Measurements from ENCODE around the gene BBS4.

- TF ChIP-seq, protein P1, sequence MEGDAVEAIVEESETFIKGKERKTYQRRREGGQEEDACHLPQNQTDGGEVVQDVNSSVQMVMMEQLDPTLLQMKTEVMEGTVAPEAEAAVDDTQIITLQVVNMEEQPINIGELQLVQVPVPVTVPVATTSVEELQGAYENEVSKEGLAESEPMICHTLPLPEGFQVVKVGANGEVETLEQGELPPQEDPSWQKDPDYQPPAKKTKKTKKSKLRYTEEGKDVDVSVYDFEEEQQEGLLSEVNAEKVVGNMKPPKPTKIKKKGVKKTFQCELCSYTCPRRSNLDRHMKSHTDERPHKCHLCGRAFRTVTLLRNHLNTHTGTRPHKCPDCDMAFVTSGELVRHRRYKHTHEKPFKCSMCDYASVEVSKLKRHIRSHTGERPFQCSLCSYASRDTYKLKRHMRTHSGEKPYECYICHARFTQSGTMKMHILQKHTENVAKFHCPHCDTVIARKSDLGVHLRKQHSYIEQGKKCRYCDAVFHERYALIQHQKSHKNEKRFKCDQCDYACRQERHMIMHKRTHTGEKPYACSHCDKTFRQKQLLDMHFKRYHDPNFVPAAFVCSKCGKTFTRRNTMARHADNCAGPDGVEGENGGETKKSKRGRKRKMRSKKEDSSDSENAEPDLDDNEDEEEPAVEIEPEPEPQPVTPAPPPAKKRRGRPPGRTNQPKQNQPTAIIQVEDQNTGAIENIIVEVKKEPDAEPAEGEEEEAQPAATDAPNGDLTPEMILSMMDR (conservative IDR thresholded peaks at IDR 0.05) = no peak
- no peak for TF ChIP-seq EZH2 (IDR thresholded peaks at IDR 0.05; ENCODE audit: low read depth)
Observed at GRCh38 chr15:72751751-72752455, 65.9 kb downstream of the BBS4 start.

Data from PC-9 (cell line).